ENCODE measurements around the gene IFT122. TPM values are rescaled to one million over a fixed set of nuclear protein-coding genes. Genes with fewer than 3 reads are reported as not detected.

Gene IFT122
- total and polyA plus RNA-seq, 2 of the 4 experiments (the other 2 are of a cell fraction) = 16.8 to 28.0 TPM

DNA sequence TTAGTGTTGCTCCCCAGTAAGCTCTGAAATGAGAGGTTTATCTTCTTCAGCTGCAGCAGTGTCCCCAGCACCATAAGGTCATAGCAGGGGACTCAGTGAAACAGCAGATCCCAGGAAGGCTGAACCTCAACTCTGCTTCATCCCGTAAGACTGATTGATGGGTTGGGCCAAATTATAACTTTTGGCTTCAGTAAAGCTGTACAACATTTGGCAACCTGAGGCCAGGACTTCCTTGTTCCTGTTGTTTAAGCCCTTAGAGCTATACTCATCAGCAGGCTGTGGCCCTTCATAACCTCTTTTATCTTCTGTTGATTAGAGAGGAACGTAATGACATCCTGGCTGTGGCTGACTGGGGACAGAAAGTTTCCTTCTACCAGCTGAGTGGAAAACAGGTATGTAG, 29.0 kb downstream of the IFT122 start:
- Histone ChIP-seq H3K4me1 (ENCODE audit: control insufficient read depth, insufficient read depth, low read length) (peaks cover 2% of the 10 kb centered on the region; the same call in 1 of the 2 replicates), H3K23ac (ENCODE audit: low read depth, low read length) (no peak overlapping the region), H3K4me2 (ENCODE audit: low read depth, low read length) (no peak overlapping the region), H3K9me1 (ENCODE audit: insufficient read depth, low read length) (peaks cover 2% of the 10 kb centered on the region; the same call in 1 of the 2 replicates), H4K8ac (ENCODE audit: low read depth in 2 of 2, low read length in 2 of 2) (no peak overlapping the region), H2BK120ac (ENCODE audit: low read depth, low read length) (no peak overlapping the region), H3K27me3 (ENCODE audit: control insufficient read depth, insufficient read depth, low read length) (no peaks in the 10 kb centered on the region), H2BK5ac (ENCODE audit: low read depth, low read length, poor library complexity, severe bottlenecking) (no peak overlapping the region), H4K91ac (ENCODE audit: insufficient read depth, low read depth, low read length) (no peak overlapping the region), H3K9ac (ENCODE audit: low read depth, low read length) (no peak overlapping the region), H2AFZ (replicated peaks; ENCODE audit: low read length, poor library complexity) (no peak overlapping the region), H4K5ac (ENCODE audit: low read depth, low read length) (no peak overlapping the region), H2BK15ac (ENCODE audit: low read depth, low read length) (no peak overlapping the region), H2AK9ac (replicated peaks; ENCODE audit: low read depth, low read length, poor library complexity) (no peak overlapping the region), H3K56ac (ENCODE audit: extremely low read depth, insufficient read depth, low read length) (no peak overlapping the region), H3K79me1 (ENCODE audit: low read depth in 1 of 2, low read length in 2 of 2) (no peaks in the 10 kb centered on the region), H3K18ac (ENCODE audit: low read depth, low read length) (no peak overlapping the region), H2AK5ac (ENCODE audit: low read depth, low read length) (no peak overlapping the region), H3K4me3 (ENCODE audit: insufficient read depth, low read depth, low read length) (no peak overlapping the region), H3K9me3 (ENCODE audit: control insufficient read depth, insufficient read depth, low read length) (no peaks in the 10 kb centered on the region), H4K20me1 (ENCODE audit: insufficient read depth, low read length) (no peaks in the 10 kb centered on the region), H3K36me3 (ENCODE audit: control insufficient read depth, insufficient read depth, low read length) (peaks cover 8% of the 10 kb centered on the region), H3K14ac (replicated peaks; ENCODE audit: low read depth, low read length) (no peak overlapping the region), H2BK20ac (ENCODE audit: low read depth, low read length) (no peak overlapping the region), H3K27ac (ENCODE audit: insufficient read depth, low read length) (no peak overlapping the region), H3K4ac (ENCODE audit: low read depth, low read length) (no peak overlapping the region)
- TF ChIP-seq MAZ (IDR thresholded peaks at IDR 0.05; ENCODE audit: borderline replicate concordance, low read depth, low read length) = no peak
- TF ChIP-seq NFE2L2 (IDR thresholded peaks at IDR 0.05; ENCODE audit: low read depth, low read length) = no peak
- no peak for TF ChIP-seq RAD21 (IDR thresholded peaks at IDR 0.05; ENCODE audit: low read length)
- no peak for TF ChIP-seq FOS (IDR thresholded peaks at IDR 0.05; ENCODE audit: low read depth, low read length)
- no peak for TF ChIP-seq MXI1 (IDR thresholded peaks at IDR 0.05; ENCODE audit: borderline replicate concordance, low read depth, low read length)
- TF ChIP-seq SMC3 (IDR thresholded peaks at IDR 0.05; ENCODE audit: low read depth, low read length) = no peak
- TF ChIP-seq USF2 (IDR thresholded peaks at IDR 0.05; ENCODE audit: low read depth, low read length) = no peak
- TF ChIP-seq RFX5 (IDR thresholded peaks at IDR 0.05; ENCODE audit: low read depth, low read length) = no peak
- no peak for TF ChIP-seq CEBPB (IDR thresholded peaks at IDR 0.05; ENCODE audit: low read depth, low read length)
- no peak for TF ChIP-seq MAFK (IDR thresholded peaks at IDR 0.05; ENCODE audit: low read depth, low read length)
- no peak for TF ChIP-seq CHD1 (IDR thresholded peaks at IDR 0.05; ENCODE audit: low read depth, low read length)
- no peak for TF ChIP-seq POLR2A (IDR thresholded peaks at IDR 0.05; ENCODE audit: low read depth, low read length)
- no peak for TF ChIP-seq BHLHE40 (IDR thresholded peaks at IDR 0.05; ENCODE audit: low read depth, low read length)
- no peak for TF ChIP-seq CTCF (conservative IDR thresholded peaks at IDR 0.05; ENCODE audit: low read depth, low read length)
- no peak for TF ChIP-seq RCOR1 (IDR thresholded peaks at IDR 0.05; ENCODE audit: insufficient replicate concordance, low read length)
- ATAC-seq (ENCODE audit: low read depth) (no peak), DNase-seq (no peak)
- POLR2A ChIA-PET (ENCODE audit: unreplicated experiment) = no interaction called here
- no TSS peak for BruUV-seq (replicated peaks)
- WGBS, 2 experiments (ENCODE audit: extremely low coverage in 2 of 2, insufficient read length in 1 of 2) = 80% methylated on average over 1 of the region's 2 CpGs; no CpG with 5 or more reads in 1 of the 2 experiments
- intact Hi-C loops (cut with micrococcal nuclease) = no loop called here
- CTCF ChIA-PET = no interaction called here
- in situ Hi-C loops (cut with MboI; ENCODE audit: low sequenced_read_pairs) = no loop called here
- dilution Hi-C loops (cut with HindIII; ENCODE audit: low sequenced_read_pairs, unreplicated experiment) = no loop called here

Measured in IMR-90 (cell line).